Measurements from ENCODE around the gene CEP112. TPM values are rescaled to one million over a fixed set of nuclear protein-coding genes. Genes with fewer than 3 reads are reported as not detected.

The CEP112 gene
- total RNA-seq, 1 donor from 2014 or later: 3.8 TPM

- POLR2A ChIA-PET: no interaction called here
Measured at GRCh38 chr17:66207936-66208335, 16.0 kb upstream of the CEP112 start.

DNA sequence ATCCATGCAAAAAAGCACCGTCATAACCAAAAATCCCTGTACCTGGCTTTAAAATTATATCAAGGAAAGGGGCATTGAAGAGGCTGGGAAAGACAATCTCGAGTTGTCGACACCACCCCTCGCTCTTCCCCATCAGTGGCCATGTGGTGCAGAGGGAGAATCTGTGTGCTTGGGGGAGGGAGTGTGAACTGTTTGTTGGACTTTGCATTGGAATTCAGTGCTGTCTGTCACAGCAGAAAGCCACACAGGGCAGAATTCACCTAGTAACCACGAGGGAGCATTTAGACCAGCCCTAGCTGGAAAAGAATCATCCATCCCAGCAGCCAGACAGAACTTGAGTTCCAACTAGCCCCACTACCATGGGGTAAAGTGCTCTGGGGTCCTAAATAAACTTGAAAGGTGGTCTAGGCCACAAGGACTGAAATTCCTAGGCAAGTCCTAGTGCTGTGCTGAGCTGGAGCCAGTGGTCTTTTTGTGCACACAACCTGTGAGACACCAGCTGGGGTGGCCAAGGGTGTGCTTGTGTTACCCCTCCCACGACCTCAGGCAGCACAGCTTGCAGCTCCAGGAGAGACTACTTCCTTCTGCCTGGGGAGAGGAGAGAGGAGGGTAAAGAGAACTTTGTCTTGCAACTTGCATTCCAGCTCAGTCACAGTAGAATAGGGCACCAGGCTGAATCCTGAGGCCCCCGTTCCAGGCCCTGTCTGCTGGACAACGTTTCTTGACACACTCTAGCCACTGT is 11.5 kb upstream of the CEP112 start:
- DNase-seq (no peak), ATAC-seq (ENCODE audit: low read depth) (no peak)
- TF ChIP-seq, protein P1, sequence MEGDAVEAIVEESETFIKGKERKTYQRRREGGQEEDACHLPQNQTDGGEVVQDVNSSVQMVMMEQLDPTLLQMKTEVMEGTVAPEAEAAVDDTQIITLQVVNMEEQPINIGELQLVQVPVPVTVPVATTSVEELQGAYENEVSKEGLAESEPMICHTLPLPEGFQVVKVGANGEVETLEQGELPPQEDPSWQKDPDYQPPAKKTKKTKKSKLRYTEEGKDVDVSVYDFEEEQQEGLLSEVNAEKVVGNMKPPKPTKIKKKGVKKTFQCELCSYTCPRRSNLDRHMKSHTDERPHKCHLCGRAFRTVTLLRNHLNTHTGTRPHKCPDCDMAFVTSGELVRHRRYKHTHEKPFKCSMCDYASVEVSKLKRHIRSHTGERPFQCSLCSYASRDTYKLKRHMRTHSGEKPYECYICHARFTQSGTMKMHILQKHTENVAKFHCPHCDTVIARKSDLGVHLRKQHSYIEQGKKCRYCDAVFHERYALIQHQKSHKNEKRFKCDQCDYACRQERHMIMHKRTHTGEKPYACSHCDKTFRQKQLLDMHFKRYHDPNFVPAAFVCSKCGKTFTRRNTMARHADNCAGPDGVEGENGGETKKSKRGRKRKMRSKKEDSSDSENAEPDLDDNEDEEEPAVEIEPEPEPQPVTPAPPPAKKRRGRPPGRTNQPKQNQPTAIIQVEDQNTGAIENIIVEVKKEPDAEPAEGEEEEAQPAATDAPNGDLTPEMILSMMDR (IDR thresholded peaks at IDR 0.05): no peak
- CTCF ChIA-PET: interaction anchor here (1.1 kb wide), 1 partner anchor 364 kb away, joined by 3 read pairs; no protein-coding TSS in a partner anchor
- no peak overlapping the region for H3K4me3 Mint-ChIP-seq
- intact Hi-C loops (cut with micrococcal nuclease): no loop called here
- no peaks in the 10 kb centered on the region for H3K4me1 Mint-ChIP-seq
- no peaks in the 10 kb centered on the region for H3K36me3 Mint-ChIP-seq (ENCODE audit: low read depth)
- no peak overlapping the region for H3K27ac Mint-ChIP-seq
- H3K9me3 Mint-ChIP-seq: no peaks in the 10 kb centered on the region
- H3K27me3 Mint-ChIP-seq: no peaks in the 10 kb centered on the region
- POLR2A ChIA-PET: no interaction called here

More at GRCh38 chr17:66207936-66208335, 16.0 kb upstream of the CEP112 start:
- no peak for ATAC-seq (ENCODE audit: low read depth)
- H3K9me3 Mint-ChIP-seq: no peaks in the 10 kb centered on the region
- intact Hi-C loops (cut with micrococcal nuclease): no loop called here
- TF ChIP-seq, protein P1 (IDR thresholded peaks at IDR 0.05): no peak
- no peak for DNase-seq
- no peak overlapping the region for H3K27ac Mint-ChIP-seq
- peaks cover 4% of the 10 kb centered on the region for H3K27me3 Mint-ChIP-seq
- no peaks in the 10 kb centered on the region for H3K36me3 Mint-ChIP-seq (ENCODE audit: low read depth)
- no peak overlapping the region for H3K4me3 Mint-ChIP-seq
- H3K4me1 Mint-ChIP-seq: no peaks in the 10 kb centered on the region
- CTCF ChIA-PET: no interaction called here

GRCh38 chr17:66200685-66201092 is 8.8 kb upstream of the CEP112 start:
- Mint-ChIP-seq H3K36me3 (ENCODE audit: low read depth) (no peaks in the 10 kb centered on the region), H3K4me3 (no peak overlapping the region), H3K27me3 (no peaks in the 10 kb centered on the region), H3K4me1 (no peaks in the 10 kb centered on the region), H3K27ac (no peak overlapping the region), H3K9me3 (no peaks in the 10 kb centered on the region)
- intact Hi-C loops (cut with micrococcal nuclease): loop anchor here (2.0 kb wide), 1 partner anchor 366 kb away; no protein-coding TSS in a partner anchor
- ChIA-PET CTCF (interaction anchor here (0.6 to 1.0 kb wide), 3 partner anchors 49 to 368 kb away, joined by 3 to 4 read pairs (median 3); no protein-coding TSS in a partner anchor), POLR2A (interaction anchor here (0.7 kb wide), 1 partner anchor 12 kb away, joined by 3 read pairs; no protein-coding TSS in a partner anchor)
- TF ChIP-seq, protein P1 (IDR thresholded peaks at IDR 0.05): no peak
- DNase-seq (no peak), ATAC-seq (ENCODE audit: low read depth) (no peak)

GRCh38 chr17:66198242-66198641 is 6.3 kb upstream of the CEP112 start:
- ATAC-seq (ENCODE audit: low read depth): no peak
- H3K4me1 Mint-ChIP-seq: peaks cover 12% of the 10 kb centered on the region
- H3K27me3 Mint-ChIP-seq: no peaks in the 10 kb centered on the region
- H3K4me3 Mint-ChIP-seq: no peak overlapping the region
- ChIA-PET POLR2A (interaction anchor here (0.6 kb wide), 1 partner anchor 10 kb away, joined by 9 read pairs; no protein-coding TSS in a partner anchor), CTCF (no interaction called here)
- intact Hi-C loops (cut with micrococcal nuclease): loop anchor here (10.0 kb wide), 2 partner anchors 247 to 1177 kb away; partner anchors contain the start of gene PITPNC1
- DNase-seq: no peak
- TF ChIP-seq, protein P1 (IDR thresholded peaks at IDR 0.05): no peak
- no peak overlapping the region for H3K27ac Mint-ChIP-seq
- H3K9me3 Mint-ChIP-seq: no peaks in the 10 kb centered on the region
- no peaks in the 10 kb centered on the region for H3K36me3 Mint-ChIP-seq (ENCODE audit: low read depth)

- ChIA-PET CTCF (no interaction called here), POLR2A (no interaction called here)
- Mint-ChIP-seq H3K4me3 (peak overlapping the region; percentile 85), H3K9me3 (no peaks in the 10 kb centered on the region), H3K36me3 (ENCODE audit: low read depth) (no peaks in the 10 kb centered on the region), H3K27ac (peak overlapping the region; percentile 80), H3K27me3 (peaks cover 4% of the 10 kb centered on the region), H3K4me1 (peaks cover 34% of the 10 kb centered on the region)
- ATAC-seq (ENCODE audit: low read depth) (no peak), DNase-seq (no peak)
- TF ChIP-seq, protein P1 (IDR thresholded peaks at IDR 0.05): no peak
- intact Hi-C loops (cut with micrococcal nuclease): loop anchor here (2.0 to 10.0 kb wide), 7 partner anchors 110 to 1625 kb away; partner anchors contain the start of genes PITPNC1 and PRKCA
Measured at GRCh38 chr17:66192378-66192687, 400 bp upstream of the CEP112 start.

Data from activated B cell treated with CpG ODN at 0.5 μM for 24 hours (primary cell).